NB4 (cell line): ENCODE measurements around the gene SYNE1.

Source experiments
- CTCF ChIP-seq: IDR thresholded peaks from one replicate; pipeline ENCODE4 v1.5.1; 2012; ENCODE audit warnings: low read depth, low read length
- MAX ChIP-seq: IDR thresholded peaks from 2 replicates; pipeline ENCODE4 v1.6.1; 2011; ENCODE audit warnings: low read depth, low read length
- MYC ChIP-seq: IDR thresholded peaks from 2 replicates; pipeline ENCODE4 v1.6.1; 2011; ENCODE audit warnings: low read depth, low read length
- POLR2A ChIP-seq: IDR thresholded peaks from 2 replicates; pipeline ENCODE4 v1.6.1; 2011; ENCODE audit warnings: mild to moderate bottlenecking; ENCODE audit not compliant: insufficient read length; ENCODE audit errors: extremely low read depth

GRCh38 chr6:152188011-152188410 lies 449.2 kb downstream of the SYNE1 start:
- no peak for TF ChIP-seq CTCF
- TF ChIP-seq MAX, result no peak
- TF ChIP-seq POLR2A, result no peak
- no peak for TF ChIP-seq MYC
